GM19238 (cell line): ENCODE results near the gene GPR50.

Experiments
- DNase-seq: peaks from one replicate; pipeline ENCODE4 v3.0.0; 2011; ENCODE audit warnings: low spot score; ENCODE audit not compliant: insufficient read length

Gene GPR50

DNA sequence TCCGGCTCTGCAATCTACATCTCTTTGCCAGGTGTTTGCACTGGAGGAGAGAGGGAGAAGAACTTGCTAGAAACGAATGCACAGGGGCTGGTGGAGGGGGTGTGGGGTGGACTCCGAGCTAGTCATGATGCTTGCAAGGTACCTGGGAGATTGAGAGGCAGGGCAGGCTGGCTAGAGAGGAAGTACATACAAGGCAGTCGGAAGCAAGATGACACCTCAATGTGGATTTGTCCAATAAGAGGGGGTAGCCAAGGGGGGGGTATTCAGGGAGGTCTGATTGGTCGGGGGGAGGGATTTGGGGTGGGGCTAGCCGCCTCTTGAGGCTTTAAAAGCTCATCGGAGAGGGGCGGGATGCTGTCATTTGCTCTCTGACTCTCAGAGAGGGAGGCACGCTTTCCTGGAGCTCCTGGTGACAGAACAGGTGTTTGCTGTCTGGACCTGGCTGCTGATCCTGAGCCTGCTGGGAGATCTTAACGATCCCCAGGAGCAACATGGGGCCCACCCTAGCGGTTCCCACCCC lies at the start of gene GPR50:
Gene GPR50, plus strand, starts transcription at position 354 of the 520 bp plus-strand sequence. Its CDS starts 138 bp downstream, at position 492.
- no peak for DNase-seq

GRCh38 chrX:151132531-151132930 lies 43.9 kb upstream of the GPR50 start:
- no peak for DNase-seq

GRCh38 chrX:151151665-151152267 lies 24.6 kb upstream of the GPR50 start:
- DNase-seq = peak; percentile 22

GRCh38 chrX:151153086-151153485 lies 23.3 kb upstream of the GPR50 start:
- DNase-seq = no peak

GRCh38 chrX:151153667-151154066 lies 22.7 kb upstream of the GPR50 start:
- DNase-seq = no peak

GRCh38 chrX:151155234-151155633 lies 21.1 kb upstream of the GPR50 start:
- no peak for DNase-seq

DNA sequence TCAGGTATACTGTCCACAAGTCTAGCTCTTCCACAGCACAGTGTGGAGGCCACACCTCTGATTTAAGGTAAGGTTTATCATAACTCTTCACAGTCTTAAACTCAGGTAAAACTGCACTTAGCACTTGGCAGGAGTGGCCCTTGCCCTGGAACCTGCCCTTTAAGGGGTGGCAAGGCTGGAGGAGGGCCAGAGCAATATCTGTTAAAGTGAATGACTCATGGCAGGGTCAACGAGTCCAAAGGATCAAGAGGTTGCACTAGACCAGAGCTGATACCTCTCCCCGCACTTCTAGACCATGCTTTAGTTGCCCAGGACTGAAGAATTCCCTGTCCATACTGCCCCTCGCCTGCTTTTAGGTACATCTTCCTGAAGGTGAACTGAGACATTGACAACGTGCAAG lies 14.7 kb upstream of the GPR50 start:
- no peak for DNase-seq

- no peak for DNase-seq
These were observed 8.5 kb upstream of the GPR50 start for GRCh38 chrX:151167791-151168345.

GRCh38 chrX:151169783-151170182 lies 6.6 kb upstream of the GPR50 start:
- no peak for DNase-seq

DNA sequence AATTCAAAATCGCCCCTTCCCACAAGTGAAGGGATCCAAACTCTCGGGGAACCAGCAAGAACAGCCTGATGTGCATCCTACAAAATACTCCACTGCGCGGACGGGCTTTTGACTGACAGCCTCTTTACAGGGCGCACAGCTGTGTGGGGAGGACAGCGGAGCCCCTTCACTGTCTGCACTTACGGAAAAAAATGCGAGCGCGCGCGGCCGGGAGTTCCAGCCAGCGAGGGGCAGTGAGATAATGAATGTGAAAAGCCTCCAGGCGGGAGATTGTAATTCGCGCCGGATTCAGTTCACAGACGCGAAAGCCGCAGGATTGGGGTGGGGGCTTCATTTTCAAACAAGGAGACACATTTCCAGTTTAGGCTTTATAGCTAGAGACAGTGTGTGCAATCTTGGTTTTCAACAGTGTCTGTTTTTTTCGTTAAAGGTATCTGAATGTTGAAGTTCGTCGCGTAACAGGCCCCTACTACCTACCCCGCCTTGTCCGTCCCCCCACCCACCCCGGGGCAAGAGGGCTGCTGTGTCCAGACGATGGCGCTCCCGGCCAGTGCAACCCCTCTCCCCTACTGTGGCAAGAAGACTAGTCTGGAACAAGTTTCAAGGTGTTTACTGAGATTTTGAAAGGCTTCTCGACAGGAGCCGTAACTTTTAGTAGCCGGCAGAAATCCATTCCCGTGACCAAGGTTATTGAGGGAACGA lies 1.7 kb upstream of the GPR50 start:
- no peak for DNase-seq

GRCh38 chrX:151175283-151176062 lies 911 bp upstream of the GPR50 start:
- no peak for DNase-seq

DNA sequence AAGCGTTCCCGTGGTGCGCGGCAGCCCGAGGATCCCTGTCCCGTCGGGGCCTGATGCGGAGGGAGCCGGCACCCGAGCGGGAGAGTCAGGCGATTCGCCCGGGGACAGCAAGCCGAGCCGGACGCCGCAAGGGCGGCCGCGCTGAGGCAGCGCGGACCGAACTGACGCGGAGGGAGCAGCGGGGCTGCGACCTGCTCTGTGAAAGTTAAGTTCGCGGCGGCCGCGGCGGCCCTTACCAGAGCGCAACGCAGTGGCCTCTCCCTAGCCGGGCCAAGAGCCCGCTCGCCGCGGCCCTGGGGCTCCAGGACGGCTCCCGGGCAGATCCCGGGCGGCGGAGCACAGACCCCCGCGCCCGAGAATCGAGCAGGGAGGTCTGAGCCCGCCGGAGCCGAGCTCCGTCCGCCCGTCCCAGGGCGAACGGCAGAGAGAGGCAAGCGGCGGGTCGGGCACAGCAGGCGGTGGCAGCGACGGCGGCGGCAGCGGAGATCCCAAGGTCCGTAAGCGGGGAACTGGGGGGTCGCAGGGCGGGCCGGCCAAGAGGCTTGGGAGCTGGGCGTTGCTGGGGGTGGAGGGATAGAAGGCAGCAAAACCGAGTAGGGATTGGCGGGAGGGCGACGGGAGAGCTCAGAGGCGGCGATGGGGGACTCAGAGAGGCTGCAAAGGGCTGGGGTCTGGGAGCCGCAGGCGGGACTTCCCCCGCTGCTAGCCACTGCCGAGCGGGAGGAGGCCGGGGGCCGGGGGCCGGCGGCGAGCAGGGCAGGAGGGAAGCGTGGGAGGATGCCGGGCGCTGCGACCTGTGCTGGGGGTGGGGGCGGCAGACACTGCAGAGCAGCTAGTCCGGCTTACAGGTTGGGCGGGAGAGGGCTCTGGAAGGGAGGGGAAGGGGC lies 1.0 kb downstream of the GPR50 start:
- DNase-seq = no peak

DNA sequence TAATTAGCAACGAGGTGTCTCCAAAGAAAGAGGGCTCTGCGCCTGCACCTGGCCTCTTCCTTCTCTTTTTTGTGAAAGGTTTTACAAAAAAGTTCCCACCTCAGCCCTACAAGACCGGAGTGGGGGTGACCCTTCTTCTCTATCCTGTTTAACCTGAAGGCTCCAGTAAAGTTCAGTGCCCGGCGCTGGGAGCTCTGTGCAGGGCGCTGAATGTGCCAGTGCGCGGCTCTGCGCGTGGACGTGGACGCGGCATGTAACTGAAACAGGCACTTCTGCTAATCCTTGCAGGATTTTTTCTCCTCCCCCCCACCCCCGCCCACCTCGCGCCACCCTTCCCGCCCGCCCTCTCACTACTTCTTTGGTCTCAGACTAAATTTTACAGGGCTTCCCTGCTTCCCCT lies 2.4 kb downstream of the GPR50 start:
- no peak for DNase-seq

GRCh38 chrX:151180400-151180799 lies 4.0 kb downstream of the GPR50 start:
- no peak for DNase-seq

DNA sequence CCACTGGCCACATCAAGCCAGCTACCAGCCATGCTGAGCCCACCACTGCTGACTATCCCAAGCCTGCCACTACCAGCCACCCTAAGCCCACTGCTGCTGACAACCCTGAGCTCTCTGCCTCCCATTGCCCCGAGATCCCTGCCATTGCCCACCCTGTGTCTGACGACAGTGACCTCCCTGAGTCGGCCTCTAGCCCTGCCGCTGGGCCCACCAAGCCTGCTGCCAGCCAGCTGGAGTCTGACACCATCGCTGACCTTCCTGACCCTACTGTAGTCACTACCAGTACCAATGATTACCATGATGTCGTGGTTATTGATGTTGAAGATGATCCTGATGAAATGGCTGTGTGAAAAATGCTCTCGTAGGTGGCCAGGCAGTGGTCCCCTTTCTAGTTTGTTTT lies 4.7 kb downstream of the GPR50 start:
- no peak for DNase-seq

DNA sequence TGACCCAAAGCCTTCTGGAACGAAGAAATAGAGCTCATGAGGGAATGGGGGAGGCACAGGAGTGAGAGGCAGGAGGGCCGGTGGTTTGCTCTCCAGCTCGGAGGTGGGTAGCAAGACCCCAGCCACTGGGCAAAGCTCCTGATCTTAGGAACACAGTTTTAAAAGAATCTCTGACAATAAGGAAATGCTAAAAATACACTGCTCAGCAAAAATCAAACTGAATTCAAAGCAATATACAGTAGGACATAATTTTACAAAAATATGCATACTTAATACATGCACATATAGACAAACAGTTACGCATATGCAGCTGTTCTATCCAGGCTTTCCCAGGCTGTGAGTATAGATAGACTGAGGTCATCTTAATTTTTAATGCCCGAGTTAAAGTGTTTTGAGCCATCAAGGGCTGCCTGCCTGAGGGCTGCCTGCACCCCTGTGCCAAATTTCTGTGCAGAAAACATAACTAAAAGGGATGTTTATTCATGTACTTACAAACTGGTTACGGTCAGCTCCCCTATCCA lies 6.9 kb downstream of the GPR50 start:
- no peak for DNase-seq

DNA sequence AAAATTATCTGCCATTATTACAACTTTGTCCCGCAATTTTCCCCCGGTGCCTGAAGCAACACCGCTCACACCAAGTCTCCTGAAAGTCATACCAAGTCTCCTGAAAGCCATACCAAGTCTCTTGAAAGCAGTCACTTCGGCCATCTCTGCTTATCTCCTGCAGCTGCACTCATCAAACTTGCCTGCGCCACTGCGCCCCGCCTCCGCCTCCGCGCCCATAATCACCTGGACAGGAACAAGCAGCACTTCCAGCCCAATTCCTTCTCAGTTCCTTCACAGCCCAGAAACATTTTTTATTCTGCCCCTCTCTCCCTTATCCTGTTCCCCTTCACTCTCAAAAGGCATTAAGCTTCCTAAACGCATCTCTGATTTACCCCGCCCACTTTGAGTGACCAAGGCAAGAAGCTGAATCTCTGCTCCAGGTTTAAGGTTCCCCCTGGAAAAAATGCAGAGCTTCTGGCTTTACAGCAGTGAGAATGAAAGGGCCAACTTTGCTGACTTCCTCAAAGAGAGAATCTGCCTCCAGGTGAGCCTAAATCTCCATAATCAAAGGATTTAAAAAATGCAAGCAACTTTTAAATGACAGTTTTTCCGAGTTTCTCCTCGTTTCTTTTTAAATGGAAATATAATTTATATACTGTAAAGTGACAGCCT lies 7.7 kb downstream of the GPR50 start:
- DNase-seq = no peak

GRCh38 chrX:151184705-151185104 lies 8.3 kb downstream of the GPR50 start:
- no peak for DNase-seq

- DNase-seq = no peak
These were observed 30.5 kb downstream of the GPR50 start for GRCh38 chrX:151206871-151207270.

GRCh38 chrX:151225843-151226242 lies 49.5 kb downstream of the GPR50 start:
- no peak for DNase-seq
